HG02840 (cell line): Measurements from ENCODE around the gene HDHD5.

Experiments used
- ATAC-seq: cut with Tn5 transposase; IDR thresholded peaks from one replicate; pipeline ENCODE4 v1.9.1; 2021; ENCODE audit warnings: mild to moderate bottlenecking, moderate library complexity, moderate number of reproducible peaks; ENCODE audit not compliant: unreplicated experiment, low FRiP score

HDHD5 gene

GRCh38 chr22:17121233-17122195, 37.6 kb downstream of the HDHD5 start, which contains the start of gene TMEM121B:
Gene TMEM121B (minus strand): TSS chr22:17121360. CDS start chr22:17121127, 233 bp downstream.
- no peak for ATAC-seq

GRCh38 chr22:17120711-17121232, 38.3 kb downstream of the HDHD5 start:
- ATAC-seq, result no peak

GRCh38 chr22:17120281-17120680, 38.8 kb downstream of the HDHD5 start:
- no peak for ATAC-seq

- no peak for ATAC-seq
Measured at GRCh38 chr22:17119481-17120202, 39.4 kb downstream of the HDHD5 start.

- no peak for ATAC-seq
Measured at GRCh38 chr22:17118342-17118741, 40.7 kb downstream of the HDHD5 start.

- no peak for ATAC-seq
Measured at GRCh38 chr22:17117890-17118289, 41.2 kb downstream of the HDHD5 start.

GRCh38 chr22:17117400-17117799, 41.7 kb downstream of the HDHD5 start:
- no peak for ATAC-seq

- no peak for ATAC-seq
Measured at GRCh38 chr22:17116572-17117330, 42.3 kb downstream of the HDHD5 start.

- no peak for ATAC-seq
Measured at GRCh38 chr22:17115945-17116565, 43.0 kb downstream of the HDHD5 start.

GRCh38 chr22:17115236-17115635, 43.8 kb downstream of the HDHD5 start:
- ATAC-seq, result no peak

- no peak for ATAC-seq
Measured at GRCh38 chr22:17114898-17115235, 44.2 kb downstream of the HDHD5 start.

GRCh38 chr22:17114173-17114897, 44.7 kb downstream of the HDHD5 start:
- no peak for ATAC-seq

- no peak for ATAC-seq
Measured at GRCh38 chr22:17113600-17113999, 45.5 kb downstream of the HDHD5 start.

GRCh38 chr22:17112491-17113042, 46.5 kb downstream of the HDHD5 start:
- ATAC-seq, result no peak

GRCh38 chr22:17110791-17111550, 48.1 kb downstream of the HDHD5 start:
- ATAC-seq, result no peak

GRCh38 chr22:17109976-17110375, 49.1 kb downstream of the HDHD5 start:
- no peak for ATAC-seq

- no peak for ATAC-seq
Measured at GRCh38 chr22:17109113-17109865, 49.8 kb downstream of the HDHD5 start.
